HCT116 (cell line): ENCODE measurements around the gene FRRS1.

Experiments used
- CBX3 ChIP-seq: IDR thresholded peaks from 2 replicates; pipeline ENCODE4 v1.6.1; 2012; ENCODE audit warnings: low read depth
- POLR2A ChIP-seq: IDR thresholded peaks from 2 replicates; pipeline ENCODE4 v1.7.0; 2011; ENCODE audit warnings: borderline replicate concordance; ENCODE audit not compliant: insufficient read depth, insufficient read length; ENCODE audit errors: extremely low read depth
- POLR2AphosphoS5 ChIP-seq: IDR thresholded peaks from 2 replicates; pipeline ENCODE4 v1.6.1; 2011; ENCODE audit warnings: mild to moderate bottlenecking, low read depth, low read length, moderate library complexity
- RAD21 ChIP-seq: IDR thresholded peaks from 2 replicates; pipeline ENCODE4 v1.6.1; 2012; ENCODE audit warnings: low read depth, mild to moderate bottlenecking
- SP1 ChIP-seq: IDR thresholded peaks from 2 replicates; pipeline ENCODE4 v1.6.1; 2012; ENCODE audit warnings: low read depth
- YY1 ChIP-seq: IDR thresholded peaks from 2 replicates; pipeline ENCODE4 v1.6.1; 2011; ENCODE audit warnings: low read length, low read depth, moderate library complexity, mild to moderate bottlenecking; ENCODE audit not compliant: insufficient replicate concordance; ENCODE audit errors: extremely low read depth
- ZNF274 ChIP-seq: fragments of 200-500 bp; sonication (Bioruptor generic); IDR thresholded peaks from 2 replicates; pipeline ENCODE4 v1.6.1; 2014; ENCODE audit warnings: mild to moderate bottlenecking, low read depth, low read length, inconsistent platforms
- TF ChIP-seq, protein P1 (sequence below), 3 experiments: fragments of 200-600 bp in 1 of 3; sonication (generic) in 1 of 3; IDR thresholded peaks in 2 of 3; conservative IDR thresholded peaks in 1 of 3; 2 replicates each; pipeline ENCODE4 v1.5.1; 2012 to 2017; ENCODE audit warnings: low read depth in 2 of 3, low read length in 2 of 3, antibody characterized with exemption in 1 of 3, borderline replicate concordance in 1 of 3, control low read depth in 1 of 3, mild to moderate bottlenecking in 1 of 3, mixed read lengths in 1 of 3, mixed run types in 1 of 3, moderate library complexity in 1 of 3; ENCODE audit not compliant: insufficient read depth in 1 of 3
- TF ChIP-seq, protein P2 (sequence below): IDR thresholded peaks from 2 replicates; pipeline ENCODE4 v1.6.1; 2011; ENCODE audit warnings: mild to moderate bottlenecking, low read length, moderate library complexity; ENCODE audit not compliant: insufficient replicate concordance; ENCODE audit errors: extremely low read depth
- TF ChIP-seq, protein P3 (sequence below): IDR thresholded peaks from 2 replicates; pipeline ENCODE4 v1.6.1; 2012; ENCODE audit warnings: low read depth

DNA sequence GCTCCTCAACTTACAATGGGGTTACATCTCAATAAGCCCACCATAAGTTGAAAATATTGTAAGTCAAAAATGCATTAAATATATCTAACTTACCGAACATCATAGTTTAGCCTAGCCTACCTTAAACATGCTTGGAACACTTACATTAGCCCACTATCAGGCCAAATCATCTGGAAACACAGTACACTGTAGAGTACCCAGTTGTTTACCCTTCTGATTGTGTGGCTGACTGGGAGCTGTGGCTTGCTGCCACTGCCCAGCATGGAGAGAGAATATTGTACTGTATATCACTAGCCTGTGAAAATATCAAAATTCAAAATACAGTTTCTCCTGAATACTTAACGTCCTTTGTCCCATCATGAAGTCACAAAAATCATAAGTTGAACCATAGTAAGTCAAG lies 40.4 kb upstream of the FRRS1 start:
- TF ChIP-seq, protein P1, sequence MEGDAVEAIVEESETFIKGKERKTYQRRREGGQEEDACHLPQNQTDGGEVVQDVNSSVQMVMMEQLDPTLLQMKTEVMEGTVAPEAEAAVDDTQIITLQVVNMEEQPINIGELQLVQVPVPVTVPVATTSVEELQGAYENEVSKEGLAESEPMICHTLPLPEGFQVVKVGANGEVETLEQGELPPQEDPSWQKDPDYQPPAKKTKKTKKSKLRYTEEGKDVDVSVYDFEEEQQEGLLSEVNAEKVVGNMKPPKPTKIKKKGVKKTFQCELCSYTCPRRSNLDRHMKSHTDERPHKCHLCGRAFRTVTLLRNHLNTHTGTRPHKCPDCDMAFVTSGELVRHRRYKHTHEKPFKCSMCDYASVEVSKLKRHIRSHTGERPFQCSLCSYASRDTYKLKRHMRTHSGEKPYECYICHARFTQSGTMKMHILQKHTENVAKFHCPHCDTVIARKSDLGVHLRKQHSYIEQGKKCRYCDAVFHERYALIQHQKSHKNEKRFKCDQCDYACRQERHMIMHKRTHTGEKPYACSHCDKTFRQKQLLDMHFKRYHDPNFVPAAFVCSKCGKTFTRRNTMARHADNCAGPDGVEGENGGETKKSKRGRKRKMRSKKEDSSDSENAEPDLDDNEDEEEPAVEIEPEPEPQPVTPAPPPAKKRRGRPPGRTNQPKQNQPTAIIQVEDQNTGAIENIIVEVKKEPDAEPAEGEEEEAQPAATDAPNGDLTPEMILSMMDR (IDR thresholded peaks at IDR 0.05 in 2 of 3, conservative IDR thresholded peaks at IDR 0.05 in 1 of 3; ENCODE audit: borderline replicate concordance in 1 of 3, insufficient read depth in 1 of 3, low read depth in 2 of 3, low read length in 2 of 3) = no peak
- no peak for TF ChIP-seq POLR2A
- no peak for TF ChIP-seq YY1
- TF ChIP-seq ZNF274 = no peak
- no peak for TF ChIP-seq SP1
- no peak for TF ChIP-seq CBX3
- TF ChIP-seq, protein P2, sequence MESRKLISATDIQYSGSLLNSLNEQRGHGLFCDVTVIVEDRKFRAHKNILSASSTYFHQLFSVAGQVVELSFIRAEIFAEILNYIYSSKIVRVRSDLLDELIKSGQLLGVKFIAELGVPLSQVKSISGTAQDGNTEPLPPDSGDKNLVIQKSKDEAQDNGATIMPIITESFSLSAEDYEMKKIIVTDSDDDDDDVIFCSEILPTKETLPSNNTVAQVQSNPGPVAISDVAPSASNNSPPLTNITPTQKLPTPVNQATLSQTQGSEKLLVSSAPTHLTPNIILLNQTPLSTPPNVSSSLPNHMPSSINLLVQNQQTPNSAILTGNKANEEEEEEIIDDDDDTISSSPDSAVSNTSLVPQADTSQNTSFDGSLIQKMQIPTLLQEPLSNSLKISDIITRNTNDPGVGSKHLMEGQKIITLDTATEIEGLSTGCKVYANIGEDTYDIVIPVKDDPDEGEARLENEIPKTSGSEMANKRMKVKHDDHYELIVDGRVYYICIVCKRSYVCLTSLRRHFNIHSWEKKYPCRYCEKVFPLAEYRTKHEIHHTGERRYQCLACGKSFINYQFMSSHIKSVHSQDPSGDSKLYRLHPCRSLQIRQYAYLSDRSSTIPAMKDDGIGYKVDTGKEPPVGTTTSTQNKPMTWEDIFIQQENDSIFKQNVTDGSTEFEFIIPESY = no peak
- no peak for TF ChIP-seq RAD21
- no peak for TF ChIP-seq POLR2AphosphoS5
- TF ChIP-seq, protein P3, sequence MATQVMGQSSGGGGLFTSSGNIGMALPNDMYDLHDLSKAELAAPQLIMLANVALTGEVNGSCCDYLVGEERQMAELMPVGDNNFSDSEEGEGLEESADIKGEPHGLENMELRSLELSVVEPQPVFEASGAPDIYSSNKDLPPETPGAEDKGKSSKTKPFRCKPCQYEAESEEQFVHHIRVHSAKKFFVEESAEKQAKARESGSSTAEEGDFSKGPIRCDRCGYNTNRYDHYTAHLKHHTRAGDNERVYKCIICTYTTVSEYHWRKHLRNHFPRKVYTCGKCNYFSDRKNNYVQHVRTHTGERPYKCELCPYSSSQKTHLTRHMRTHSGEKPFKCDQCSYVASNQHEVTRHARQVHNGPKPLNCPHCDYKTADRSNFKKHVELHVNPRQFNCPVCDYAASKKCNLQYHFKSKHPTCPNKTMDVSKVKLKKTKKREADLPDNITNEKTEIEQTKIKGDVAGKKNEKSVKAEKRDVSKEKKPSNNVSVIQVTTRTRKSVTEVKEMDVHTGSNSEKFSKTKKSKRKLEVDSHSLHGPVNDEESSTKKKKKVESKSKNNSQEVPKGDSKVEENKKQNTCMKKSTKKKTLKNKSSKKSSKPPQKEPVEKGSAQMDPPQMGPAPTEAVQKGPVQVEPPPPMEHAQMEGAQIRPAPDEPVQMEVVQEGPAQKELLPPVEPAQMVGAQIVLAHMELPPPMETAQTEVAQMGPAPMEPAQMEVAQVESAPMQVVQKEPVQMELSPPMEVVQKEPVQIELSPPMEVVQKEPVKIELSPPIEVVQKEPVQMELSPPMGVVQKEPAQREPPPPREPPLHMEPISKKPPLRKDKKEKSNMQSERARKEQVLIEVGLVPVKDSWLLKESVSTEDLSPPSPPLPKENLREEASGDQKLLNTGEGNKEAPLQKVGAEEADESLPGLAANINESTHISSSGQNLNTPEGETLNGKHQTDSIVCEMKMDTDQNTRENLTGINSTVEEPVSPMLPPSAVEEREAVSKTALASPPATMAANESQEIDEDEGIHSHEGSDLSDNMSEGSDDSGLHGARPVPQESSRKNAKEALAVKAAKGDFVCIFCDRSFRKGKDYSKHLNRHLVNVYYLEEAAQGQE = no peak
